Stomach (tissue), 4 donors: ENCODE results near the gene CLOCK.

Experiments used
- EP300 ChIP-seq: sonication (generic); formaldehyde crosslinking; IDR thresholded peaks from one replicate; pipeline ENCODE4 v1.6.1; 2017; ENCODE audit warnings: antibody characterized with exemption
- POLR2A ChIP-seq, 4 donors: fragments of 450-650 bp; IDR thresholded peaks; one replicate each; pipeline ENCODE4 v1.6.1; 2016; ENCODE audit warnings: antibody characterized with exemption in 4 of 4, control low read depth in 2 of 4, mild to moderate bottlenecking in 1 of 4, moderate library complexity in 1 of 4
- TF ChIP-seq, protein P1 (sequence below), 7 experiments: fragments of 450-650 bp in 4 of 7; fragments of 200-600 bp in 3 of 7; sonication (generic) in 3 of 7; IDR thresholded peaks; one replicate each; pipeline ENCODE4 v1.5.1; 2016 to 2019; ENCODE audit warnings: antibody characterized with exemption in 7 of 7, control low read depth in 2 of 7, mild to moderate bottlenecking in 1 of 7

DNA sequence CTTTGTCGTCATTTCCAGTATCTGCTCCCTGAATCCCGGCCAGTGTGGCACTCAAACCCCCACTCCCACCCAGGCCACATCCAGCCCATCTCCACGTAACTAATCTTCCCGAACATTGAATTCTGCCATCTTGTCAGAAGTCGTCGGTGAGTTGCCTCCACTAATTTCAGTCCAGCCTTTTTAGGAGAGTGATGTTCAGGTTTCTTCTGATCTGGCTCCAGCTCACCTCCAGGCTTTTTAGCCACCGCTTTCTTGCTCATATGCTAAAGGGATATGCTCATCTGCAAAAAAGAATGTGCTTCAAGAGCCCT lies 149.6 kb downstream of the CLOCK start:
- TF ChIP-seq, protein P1, sequence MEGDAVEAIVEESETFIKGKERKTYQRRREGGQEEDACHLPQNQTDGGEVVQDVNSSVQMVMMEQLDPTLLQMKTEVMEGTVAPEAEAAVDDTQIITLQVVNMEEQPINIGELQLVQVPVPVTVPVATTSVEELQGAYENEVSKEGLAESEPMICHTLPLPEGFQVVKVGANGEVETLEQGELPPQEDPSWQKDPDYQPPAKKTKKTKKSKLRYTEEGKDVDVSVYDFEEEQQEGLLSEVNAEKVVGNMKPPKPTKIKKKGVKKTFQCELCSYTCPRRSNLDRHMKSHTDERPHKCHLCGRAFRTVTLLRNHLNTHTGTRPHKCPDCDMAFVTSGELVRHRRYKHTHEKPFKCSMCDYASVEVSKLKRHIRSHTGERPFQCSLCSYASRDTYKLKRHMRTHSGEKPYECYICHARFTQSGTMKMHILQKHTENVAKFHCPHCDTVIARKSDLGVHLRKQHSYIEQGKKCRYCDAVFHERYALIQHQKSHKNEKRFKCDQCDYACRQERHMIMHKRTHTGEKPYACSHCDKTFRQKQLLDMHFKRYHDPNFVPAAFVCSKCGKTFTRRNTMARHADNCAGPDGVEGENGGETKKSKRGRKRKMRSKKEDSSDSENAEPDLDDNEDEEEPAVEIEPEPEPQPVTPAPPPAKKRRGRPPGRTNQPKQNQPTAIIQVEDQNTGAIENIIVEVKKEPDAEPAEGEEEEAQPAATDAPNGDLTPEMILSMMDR (IDR thresholded peaks at IDR 0.05), result no peak
- no peak for TF ChIP-seq POLR2A (IDR thresholded peaks at IDR 0.05)
- TF ChIP-seq EP300, result no peak
